ENCODE measurements around the gene CKS2. TPM values are rescaled to one million over a fixed set of nuclear protein-coding genes. Genes with fewer than 3 reads are reported as not detected.
"Not testable (repeated sequence)": the region's sequence is repeated elsewhere in the genome, so short reads cannot be mapped to it uniquely, and the experiment has no call there.

CKS2 gene
- total RNA-seq, 4 donors from 2014 or later: 3.5 to 7.2 (median 6.1) TPM

DNA sequence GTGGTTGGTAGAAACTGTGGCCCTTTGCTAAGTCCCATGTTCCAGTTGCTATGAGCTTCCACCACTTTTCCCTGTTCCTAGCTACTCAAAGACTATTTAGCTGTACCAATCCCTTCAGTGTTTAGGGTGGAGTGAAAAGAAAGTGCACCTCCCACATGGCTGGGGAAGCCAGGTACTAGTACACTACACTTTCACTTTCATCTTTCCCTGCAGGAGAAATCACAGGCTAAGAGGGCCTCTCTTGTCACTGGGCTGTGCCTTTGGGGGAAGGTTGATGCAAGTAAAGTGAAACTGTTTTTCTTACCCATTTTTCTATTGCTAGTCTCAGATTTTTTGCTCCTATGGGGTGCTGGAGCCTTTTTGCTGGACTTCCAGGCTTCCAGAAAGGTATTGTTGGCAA lies 33.5 kb upstream of the CKS2 start:
- H3K36me3 ChIP-seq: peaks cover 0 to 3% (median 0%) of the 10 kb centered on the region in 3 donors
- TF ChIP-seq CTCF (IDR thresholded peaks at IDR 0.05) (no peak), POLR2A (IDR thresholded peaks at IDR 0.05) (no peak), EP300 (IDR thresholded peaks at IDR 0.05) (no peak)
- DNase-seq (ENCODE audit: low spot score in 2 of 2): no peak
- H3K27me3 ChIP-seq: no peaks in the 10 kb centered on the region
- H3K4me3 ChIP-seq: no peak overlapping the region
- H3K9me3 ChIP-seq: peaks cover 0 to 26% (median 9%) of the 10 kb centered on the region in 4 donors
- no peaks in the 10 kb centered on the region for H3K4me1 ChIP-seq
- no peak overlapping the region for H3K27ac ChIP-seq

DNA sequence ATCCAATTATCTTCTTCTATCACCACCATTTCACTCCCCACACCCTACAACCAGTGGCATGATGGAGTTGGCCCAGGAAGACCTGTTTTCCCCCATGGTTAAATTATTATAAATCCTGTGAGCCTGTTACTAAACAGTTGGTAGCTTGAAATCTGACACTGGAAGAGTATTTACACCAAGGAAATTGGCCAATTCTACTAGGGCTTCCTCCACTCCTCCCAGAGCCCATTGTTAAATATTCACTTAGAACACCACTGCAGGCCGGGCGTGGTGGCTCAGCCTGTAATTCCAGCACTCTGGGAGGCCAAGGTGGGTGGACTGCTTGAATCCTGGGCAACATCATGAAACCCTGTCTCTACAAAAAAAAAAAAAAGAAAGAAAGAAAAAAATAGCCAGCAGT lies 32.4 kb upstream of the CKS2 start:
- no peaks in the 10 kb centered on the region for H3K27me3 ChIP-seq
- TF ChIP-seq EP300 (IDR thresholded peaks at IDR 0.05): no peak
- no peak for TF ChIP-seq POLR2A (IDR thresholded peaks at IDR 0.05)
- TF ChIP-seq CTCF (IDR thresholded peaks at IDR 0.05): no peak
- no peak overlapping the region for H3K4me3 ChIP-seq
- no peaks in the 10 kb centered on the region for H3K4me1 ChIP-seq
- WGBS, 2 donors: 95 to 98% methylated on average over 2 of the region's 2 CpGs
- no peak for DNase-seq (ENCODE audit: low spot score in 2 of 2)
- H3K36me3 ChIP-seq: peaks cover 0 to 5% (median 0%) of the 10 kb centered on the region in 3 donors
- no peak overlapping the region for H3K27ac ChIP-seq
- H3K9me3 ChIP-seq: peaks cover 0 to 15% (median 6%) of the 10 kb centered on the region in 4 donors

DNA sequence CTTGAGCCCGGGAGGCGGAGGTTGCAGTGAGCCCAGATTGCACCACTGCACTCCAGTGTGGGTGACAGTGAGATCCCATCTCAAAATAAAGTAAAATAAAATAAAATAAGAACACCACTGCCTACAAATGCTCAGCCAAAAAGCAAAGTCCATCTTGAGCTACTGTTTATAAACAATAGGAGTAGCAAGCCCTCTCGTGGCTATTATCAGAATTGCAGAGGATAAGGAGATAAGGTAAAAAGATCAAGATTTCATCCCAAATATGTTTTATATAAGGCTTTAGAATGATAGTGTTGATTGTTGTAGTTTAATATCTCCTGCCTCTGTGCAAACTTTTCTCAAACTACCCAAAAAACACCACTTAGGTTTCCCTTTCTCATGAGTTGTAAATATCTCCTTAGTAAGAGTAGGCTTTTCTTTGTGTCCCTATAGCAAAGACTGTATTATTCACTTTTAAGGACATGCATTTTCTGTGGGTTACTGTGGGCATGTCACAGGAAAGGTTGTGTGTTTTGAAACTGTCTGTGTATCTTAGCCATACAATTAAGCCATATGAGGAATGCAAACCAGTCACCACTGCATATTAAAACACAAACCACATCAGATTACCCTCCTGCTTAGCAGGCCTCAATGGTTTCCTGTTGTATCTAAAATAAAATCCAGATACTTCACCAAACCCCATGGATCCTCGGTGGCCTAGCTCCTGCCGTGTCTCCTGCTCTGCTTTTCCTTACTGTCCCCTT lies 31.8 kb upstream of the CKS2 start:
- Histone ChIP-seq H3K4me3 (no peak overlapping the region), H3K4me1 (no peaks in the 10 kb centered on the region), H3K36me3 (peaks cover 0 to 5% (median 0%) of the 10 kb centered on the region in 3 donors), H3K27me3 (no peaks in the 10 kb centered on the region), H3K27ac (no peak overlapping the region), H3K9me3 (peaks cover 0 to 9% (median 3%) of the 10 kb centered on the region in 4 donors)
- WGBS, 2 donors: 59 to 60% methylated on average over 5 of the region's 5 CpGs
- peak in 1 of 2 donors; percentile 80 for DNase-seq (ENCODE audit: low spot score in 2 of 2)
- TF ChIP-seq CTCF (IDR thresholded peaks at IDR 0.05): peak; percentile 57 to 73 (median 70)
- no peak for TF ChIP-seq EP300 (IDR thresholded peaks at IDR 0.05)
- no peak for TF ChIP-seq POLR2A (IDR thresholded peaks at IDR 0.05)

DNA sequence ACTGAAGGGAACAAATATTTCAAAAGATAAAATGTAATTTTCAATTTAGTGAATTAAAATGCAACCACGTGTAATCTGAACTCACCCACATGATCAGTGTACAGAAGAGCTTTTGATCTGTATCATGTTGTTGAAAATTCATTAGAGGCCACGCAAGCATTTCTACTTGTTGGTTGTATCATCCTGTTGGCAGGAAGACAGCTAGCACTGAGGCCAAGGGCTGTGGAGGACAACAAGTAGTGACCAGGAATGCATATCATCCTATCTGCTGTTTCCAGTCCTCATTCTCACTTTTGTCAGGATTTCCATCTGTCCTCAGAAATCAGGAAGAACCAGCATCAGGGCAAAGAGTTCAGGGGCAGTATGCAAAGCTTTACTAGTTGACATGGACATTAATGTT lies 29.9 kb upstream of the CKS2 start:
- Histone ChIP-seq H3K4me3 (no peak overlapping the region), H3K27me3 (no peaks in the 10 kb centered on the region), H3K27ac (no peak overlapping the region), H3K36me3 (peaks cover 0 to 10% (median 0%) of the 10 kb centered on the region in 3 donors), H3K4me1 (no peaks in the 10 kb centered on the region), H3K9me3 (no peaks in the 10 kb centered on the region)
- no peak for DNase-seq (ENCODE audit: low spot score in 2 of 2)
- WGBS, 2 donors: 64 to 65% methylated on average over 2 of the region's 2 CpGs
- TF ChIP-seq POLR2A (IDR thresholded peaks at IDR 0.05) (no peak), EP300 (IDR thresholded peaks at IDR 0.05) (no peak), CTCF (IDR thresholded peaks at IDR 0.05) (no peak)

DNA sequence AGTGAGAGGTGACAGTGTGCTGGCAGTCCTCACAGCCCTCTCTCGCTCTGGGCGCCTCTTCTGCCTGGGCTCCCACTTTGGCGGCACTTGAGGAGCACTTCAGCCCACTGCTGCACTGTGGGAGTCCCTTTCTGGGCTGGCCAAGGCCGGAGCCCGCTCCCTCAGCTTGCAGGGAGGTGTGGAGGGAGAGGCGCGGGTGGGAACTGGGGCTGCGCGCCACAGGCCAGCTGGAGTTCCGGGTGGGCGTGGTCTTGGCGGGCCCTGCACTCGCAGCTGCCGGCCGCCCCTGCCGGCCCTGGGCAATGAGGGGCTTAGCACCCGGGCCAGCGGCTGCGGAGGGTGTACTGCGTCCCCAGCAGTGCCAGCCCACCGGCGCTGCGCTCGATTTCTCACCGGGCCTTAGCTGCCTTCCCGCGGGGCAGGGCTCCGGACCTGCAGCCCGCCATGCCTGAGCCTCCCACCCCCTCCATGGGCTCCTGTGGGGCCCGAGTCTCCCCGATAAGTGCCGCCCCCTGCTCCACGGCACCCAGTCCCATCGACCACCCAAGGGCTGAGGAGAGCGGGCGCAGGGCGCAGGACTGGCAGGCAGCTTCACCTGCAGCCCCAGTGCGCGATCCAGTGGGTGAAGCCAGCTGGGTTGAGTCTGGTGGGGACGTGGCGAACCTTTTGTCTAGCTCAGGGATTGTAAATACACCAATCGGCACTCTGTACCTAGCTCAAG lies 28.6 kb upstream of the CKS2 start:
- H3K27me3 ChIP-seq; H3K4me1 ChIP-seq; H3K9me3 ChIP-seq; DNase-seq (ENCODE audit: low spot score in 2 of 2); H3K27ac ChIP-seq: not testable (repeated sequence)
- WGBS, 2 donors: 73 to 76% methylated on average over 23 to 30 of the region's 42 CpGs
- H3K36me3 ChIP-seq: peaks cover 0 to 10% (median 0%) of the 10 kb centered on the region in 3 donors
- H3K4me3 ChIP-seq: peak overlapping the region in 2 of 4 donors; percentile 33 to 40
